Fibroblast of skin of left quadriceps (primary cell): ENCODE measurements around the gene PSG6.
"Not testable (repeated sequence)": the region's sequence is repeated elsewhere in the genome, so short reads cannot be mapped to it uniquely, and the experiment has no call there.

Experiments used
- DNase-seq, 2 experiments: peaks; one replicate each; pipeline ENCODE4 v3.0.0-alpha.2; 2013; ENCODE audit warnings: low read depth in 2 of 2

Gene PSG6

DNA sequence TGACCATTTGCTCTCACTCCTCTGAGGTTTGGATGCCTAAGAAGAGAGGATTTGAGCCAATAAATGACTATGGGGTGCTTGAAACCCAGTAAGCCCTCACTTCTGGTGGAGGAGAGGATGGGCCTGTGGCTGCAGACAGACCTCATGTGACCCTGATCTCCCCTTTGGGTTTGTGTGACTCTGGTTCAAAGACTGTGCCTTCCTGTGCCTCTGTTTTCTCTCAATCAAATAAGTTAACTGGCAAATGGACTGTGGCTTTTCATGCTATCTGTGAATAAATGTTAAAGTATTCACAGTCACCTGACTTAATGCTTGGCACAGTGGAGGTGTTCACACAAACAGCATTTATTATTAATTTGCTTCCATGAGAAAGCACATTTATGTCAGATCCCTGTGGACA lies 64.9 kb downstream of the PSG6 start:
- not testable (repeated sequence) for DNase-seq
